ENCODE data around the gene ZCCHC8.

- TF ChIP-seq ELK1 (IDR thresholded peaks at IDR 0.05; ENCODE audit: low read depth, low read length) (no peak), RCOR1 (IDR thresholded peaks at IDR 0.05; ENCODE audit: low read depth, low read length) (no peak), CTCF (IDR thresholded peaks at IDR 0.05) (no peak), USF2 (IDR thresholded peaks at IDR 0.05) (no peak), REST (IDR thresholded peaks at IDR 0.05) (no peak), ATOH8 (CRISPR knock-in tag; IDR thresholded peaks at IDR 0.05; ENCODE audit: low read depth) (no peak), MAZ (IDR thresholded peaks at IDR 0.05; ENCODE audit: borderline replicate concordance, low read depth, low read length) (no peak), SMC3 (IDR thresholded peaks at IDR 0.05) (no peak), EHMT2 (IDR thresholded peaks at IDR 0.05; ENCODE audit: low read depth) (no peak)
Measured at GRCh38 chr12:122518908-122519307, 18.2 kb upstream of the ZCCHC8 start.
